GM12878 (cell line): Measurements from ENCODE around the gene CFAP74. TPM values are rescaled to one million over a fixed set of nuclear protein-coding genes. Genes with fewer than 3 reads are reported as not detected.

Experiments used
- ATAC-seq: fragments of 200-7000 bp; cut with Tn5 transposase; 3 replicates; pipeline ENCODE4 v1.9.1; 2020; ENCODE audit warnings: mild to moderate bottlenecking, moderate library complexity
- BruUV-seq: library from RNA; stranded (reverse); fragments of 400-500 nt; replicated peaks from 2 replicates; lab custom pipeline; 2021; lab: Mats Ljungman, UMichigan
- CTCF ChIA-PET: fragments of 300-600 bp; sonication (Branson Sonifier 250); formaldehyde crosslinking; extraction: SDS; loops from one replicate; lab custom pipeline; 2021; ENCODE audit warnings: inconsistent platforms; lab: Yijun Ruan, JAX
- POLR2A ChIA-PET: fragments of 350-600 bp; formaldehyde crosslinking; extraction: SDS; loops from one replicate; lab custom pipeline; 2021; ENCODE audit warnings: inconsistent platforms; lab: Charles Lee
- RAD21 ChIA-PET: fragments of 300-600 bp; sonication (Branson Sonifier 250); formaldehyde crosslinking; loops from one replicate; lab custom pipeline; 2023; ENCODE audit warnings: antibody characterized with exemption; ENCODE audit not compliant: unreplicated experiment; lab: Charles Lee
- SMC1A ChIA-PET: fragments of 300-600 bp; sonication (Branson Sonifier 250); formaldehyde crosslinking; loops from one replicate; lab custom pipeline; 2023; ENCODE audit not compliant: unreplicated experiment, uncharacterized antibody; lab: Charles Lee
- DNase-seq: peaks from one replicate; pipeline ENCODE4 v3.0.0-alpha.2; 2011; ENCODE audit warnings: low read depth, low spot score
- FAIRE-seq: peaks from 3 replicates; lab custom pipeline; 2011; peaks lifted over from hg19 to GRCh38; lab: Jason Lieb, UNC
- H2AFZ ChIP-seq: 2 replicates; pipeline ENCODE4 v1.6.0; 2011; ENCODE audit warnings: low read depth, low read length, control low read depth; ENCODE audit not compliant: control insufficient read depth
- H3K27ac ChIP-seq: 2 replicates; pipeline ENCODE4 v1.5.1; 2011; ENCODE audit warnings: control low read depth; ENCODE audit not compliant: control insufficient read depth, insufficient read depth
- H3K27me3 ChIP-seq, 2 experiments: replicated peaks in 1 of 2; 2 replicates each; pipeline versions ENCODE4 v1.6.0 to v1.6.1; 2011; ENCODE audit warnings: low read length in 1 of 2; ENCODE audit not compliant: control insufficient read depth in 2 of 2, insufficient read depth in 2 of 2
- H3K36me3 ChIP-seq, 2 experiments: 2 replicates each; pipeline ENCODE4 v1.5.1; 2011; ENCODE audit warnings: low read length in 1 of 2; ENCODE audit not compliant: control insufficient read depth in 2 of 2, insufficient read depth in 2 of 2
- H3K4me1 ChIP-seq: 2 replicates; pipeline ENCODE4 v1.6.1; 2011; ENCODE audit warnings: mild to moderate bottlenecking, low read length, moderate library complexity, mixed read lengths; ENCODE audit not compliant: control insufficient read depth, insufficient read depth
- H3K4me2 ChIP-seq: 2 replicates; pipeline ENCODE4 v1.6.0; 2011; ENCODE audit warnings: control low read depth; ENCODE audit not compliant: control insufficient read depth, insufficient read depth
- H3K4me3 ChIP-seq: fragments of 200-600 bp; sonication (generic); 2 replicates; pipeline ENCODE4 v1.5.1; 2016
- H3K79me2 ChIP-seq: 2 replicates; pipeline ENCODE4 v1.6.0; 2011; ENCODE audit warnings: low read length; ENCODE audit not compliant: control insufficient read depth, insufficient read depth
- H3K9ac ChIP-seq: 2 replicates; pipeline ENCODE4 v1.8.0; 2011; ENCODE audit warnings: low read length, control low read depth, mixed read lengths; ENCODE audit not compliant: control insufficient read depth, insufficient read depth
- H3K9me3 ChIP-seq: replicated peaks from 3 replicates; pipeline ENCODE4 v1.5.1; 2011; ENCODE audit warnings: mild to moderate bottlenecking, low read length; ENCODE audit not compliant: control insufficient read depth, insufficient read depth
- H4K20me1 ChIP-seq: 2 replicates; pipeline ENCODE4 v1.6.0; 2011; ENCODE audit not compliant: control insufficient read depth, insufficient read depth
- ATF3 ChIP-seq: IDR thresholded peaks from 2 replicates; pipeline ENCODE4 v1.6.1; 2011; ENCODE audit warnings: low read depth, mild to moderate bottlenecking, low read length, moderate library complexity, borderline replicate concordance; ENCODE audit errors: extremely low read depth
- CBX5 ChIP-seq: sonication (generic); IDR thresholded peaks from 2 replicates; pipeline ENCODE4 v1.6.1; 2016; ENCODE audit warnings: low read depth, moderate library complexity, mild to moderate bottlenecking, inconsistent platforms
- FOXM1 ChIP-seq: IDR thresholded peaks from 2 replicates; pipeline ENCODE4 v1.6.1; 2012; ENCODE audit warnings: low read depth, mild to moderate bottlenecking, inconsistent platforms, low read length, moderate library complexity
- POLR2AphosphoS5 ChIP-seq: IDR thresholded peaks from 2 replicates; pipeline ENCODE4 v1.6.1; 2011; ENCODE audit warnings: mild to moderate bottlenecking, low read length, inconsistent platforms
- RAD21 ChIP-seq: IDR thresholded peaks from 2 replicates; pipeline ENCODE4 v1.6.1; 2011; ENCODE audit warnings: mild to moderate bottlenecking, low read depth, low read length, moderate library complexity; ENCODE audit not compliant: insufficient read depth
- RELA ChIP-seq: fragments of 450-650 bp; IDR thresholded peaks from 2 replicates; pipeline ENCODE4 v1.8.0; 2014; ENCODE audit warnings: borderline replicate concordance; ENCODE audit not compliant: partially characterized antibody
- REST ChIP-seq: IDR thresholded peaks from 2 replicates; pipeline ENCODE4 v1.6.1; 2012; ENCODE audit warnings: mild to moderate bottlenecking, low read depth, low read length
- SMAD5 ChIP-seq: IDR thresholded peaks from 2 replicates; pipeline ENCODE4 v1.6.1; 2016; ENCODE audit warnings: antibody characterized with exemption, low read depth
- SRF ChIP-seq, 2 experiments: IDR thresholded peaks; 2 replicates each; pipeline ENCODE4 v1.6.1; 2011; ENCODE audit warnings: low read depth in 2 of 2, low read length in 2 of 2, mild to moderate bottlenecking in 1 of 2, moderate library complexity in 1 of 2
- SUZ12 ChIP-seq: fragments of 200-600 bp; sonication (generic); IDR thresholded peaks from one replicate; pipeline ENCODE4 v1.6.1; 2018; ENCODE audit warnings: antibody characterized with exemption, mild to moderate bottlenecking; ENCODE audit not compliant: unreplicated experiment
- WRNIP1 ChIP-seq: IDR thresholded peaks from 2 replicates; pipeline ENCODE4 v1.6.1; 2011; ENCODE audit warnings: low read depth, low read length, improper control_type of control experiment, borderline replicate concordance
- ZBED1 ChIP-seq: IDR thresholded peaks from 2 replicates; pipeline ENCODE4 v1.6.1; 2016; ENCODE audit warnings: borderline replicate concordance
- ZNF217 ChIP-seq: fragments of 450-650 bp; IDR thresholded peaks from 2 replicates; pipeline ENCODE4 v1.6.1; 2017; ENCODE audit warnings: antibody characterized with exemption, mild to moderate bottlenecking
- ZNF384 ChIP-seq: IDR thresholded peaks from 2 replicates; pipeline ENCODE4 v1.6.1; 2012; ENCODE audit warnings: low read depth, mild to moderate bottlenecking, low read length, improper control_type of control experiment, borderline replicate concordance
- WGBS: methylation state at CpG from one replicate; pipeline ENCODE4 v1.1.6; 2016; ENCODE audit warnings: low lambda C conversion rate; ENCODE audit not compliant: insufficient replicate concordance, insufficient coverage; ENCODE audit errors: missing lambda C conversion rate; 5-methylcytosine and 5-hydroxymethylcytosine counted together
- in situ Hi-C: fragments of 300-500 bp; cut with MboI; formaldehyde crosslinking; loops from 9 replicates; pipeline ENCODE4 v1.14.3; 2018; ENCODE audit warnings: mixed read lengths
- intact Hi-C: fragments of 100-400 bp; cut with micrococcal nuclease; formaldehyde crosslinking; loops from one replicate; pipeline ENCODE4 v1.14.2; 2022; ENCODE audit not compliant: unreplicated experiment
- polyA plus RNA-seq, 11 experiments: library from polyadenylated mRNA; depleted of rRNA in 4 of 11; unstranded in 6 of 11; stranded (reverse) in 5 of 11; fragments of >200 nt; fragmentation: Nextera tagmentation in 4 of 11; fragmentation: Illumina TruSeq in 1 of 11; extraction: Ambion mirVana in 4 of 11; extraction: Trizol in 1 of 11; gene quantifications; 1 replicate in 1 of 11; 2 replicates in 10 of 11; pipeline versions ENCODE4 v1.2.1 to v1.2.3, GENCODE V29; 2011 to 2016; ENCODE audit warnings: inconsistent platforms in 2 of 11, missing spikeins in 2 of 11, low read depth in 1 of 11
- total RNA-seq, 4 experiments: library from RNA; depleted of rRNA in 3 of 4; stranded (reverse); fragments of >200 nt in 3 of 4; fragmentation: Illumina TruSeq in 1 of 4; extraction: Trizol in 1 of 4; gene quantifications; 2 replicates each; pipeline versions ENCODE4 v1.2.1 to v1.2.3, GENCODE V29; 2013 to 2021

The CFAP74 gene
- total and polyA plus RNA-seq, 10 of the 15 experiments (the other 5 are each of a cell fraction or from before 2014, with no cell fraction given): 0.01 TPM; not detected in 9

GRCh38 chr1:1945782-1946393 is 57.7 kb downstream of the CFAP74 start:
- no TSS peak for BruUV-seq

GRCh38 chr1:1943834-1944570 is 59.6 kb downstream of the CFAP74 start:
- FAIRE-seq: no peak
- TF ChIP-seq SUZ12: no peak
- TF ChIP-seq RAD21: 0 out of 2 replicates have a peak, but pooled peaks have one; percentile 14
- TF ChIP-seq ATF3: no peak
- no peak for TF ChIP-seq SMAD5
- TF ChIP-seq FOXM1: no peak
- no peak for TF ChIP-seq WRNIP1
- no peak for TF ChIP-seq ZNF384
- peak; percentile 72 for TF ChIP-seq REST
- no peak for TF ChIP-seq RELA
- no peak for TF ChIP-seq SRF (IDR thresholded peaks at IDR 0.05; ENCODE audit: low read depth in 2 of 2, low read length in 2 of 2)

More at GRCh38 chr1:1945782-1946393, 57.7 kb downstream of the CFAP74 start:
- H3K36me3 ChIP-seq: no peaks in the 10 kb centered on the region
- 54% methylated on average over 28 of the region's 29 CpGs for WGBS
- DNase-seq (no peak), ATAC-seq (no peak), FAIRE-seq (no peak)
- POLR2A ChIA-PET: no interaction called here
- H3K9me3 ChIP-seq: no peaks in the 10 kb centered on the region
- SMC1A ChIA-PET: interaction anchor here (0.7 kb wide), 1 partner anchor 212 kb away, joined by 3 read pairs; no protein-coding TSS in a partner anchor
- RAD21 ChIA-PET: no interaction called here
- TF ChIP-seq POLR2AphosphoS5: no peak
- TF ChIP-seq ZBED1: no peak
- TF ChIP-seq CBX5: no peak
- TF ChIP-seq ZNF217: no peak
- no peak overlapping the region for H3K9ac ChIP-seq
- no peak overlapping the region for H3K27ac ChIP-seq
- no peaks in the 10 kb centered on the region for H3K27me3 ChIP-seq
- H4K20me1 ChIP-seq: no peaks in the 10 kb centered on the region
- in situ Hi-C loops: no loop called here
- H2AFZ ChIP-seq: no peak overlapping the region
- CTCF ChIA-PET: no interaction called here
- intact Hi-C loops: no loop called here
- no peaks in the 10 kb centered on the region for H3K4me1 ChIP-seq
- no peak overlapping the region for H3K4me2 ChIP-seq
- H3K79me2 ChIP-seq: no peaks in the 10 kb centered on the region
- no peak overlapping the region for H3K4me3 ChIP-seq

More at GRCh38 chr1:1943834-1944570, 59.6 kb downstream of the CFAP74 start:
- no peaks in the 10 kb centered on the region for H3K27me3 ChIP-seq
- RAD21 ChIA-PET: no interaction called here
- H3K4me2 ChIP-seq: no peak overlapping the region
- ATAC-seq (peak; percentile 94), DNase-seq (no peak)
- H2AFZ ChIP-seq: no peak overlapping the region
- SMC1A ChIA-PET: no interaction called here
- intact Hi-C loops: loop anchor here (5.0 kb wide), 1 partner anchor 103 kb away; no protein-coding TSS in a partner anchor
- H3K4me3 ChIP-seq: no peak overlapping the region
- H3K4me1 ChIP-seq: no peaks in the 10 kb centered on the region
- no peaks in the 10 kb centered on the region for H4K20me1 ChIP-seq
- no peaks in the 10 kb centered on the region for H3K79me2 ChIP-seq
- H3K9me3 ChIP-seq: no peaks in the 10 kb centered on the region
- POLR2A ChIA-PET: no interaction called here
- no TSS peak for BruUV-seq
- H3K36me3 ChIP-seq: no peaks in the 10 kb centered on the region
- no peak overlapping the region for H3K9ac ChIP-seq
- WGBS: 24% methylated on average over 37 of the region's 37 CpGs
- CTCF ChIA-PET: no interaction called here
- no peak overlapping the region for H3K27ac ChIP-seq
- in situ Hi-C loops: no loop called here
